Thyroid gland (tissue), 4 donors: ENCODE measurements around the gene MYLK3.

Experiments
- CTCF ChIP-seq, 6 experiments: fragments of 200-600 bp in 3 of 6; fragments of 450-650 bp in 3 of 6; sonication (generic) in 3 of 6; IDR thresholded peaks; one replicate each; pipeline ENCODE4 v1.5.1; 2016 to 2019; ENCODE audit warnings: antibody characterized with exemption in 6 of 6, mild to moderate bottlenecking in 2 of 6, inconsistent platforms in 1 of 6, moderate library complexity in 1 of 6
- POLR2A ChIP-seq, 2 donors: fragments of 450-650 bp; IDR thresholded peaks; one replicate each; pipeline ENCODE4 v1.6.1; 2017; ENCODE audit warnings: antibody characterized with exemption in 2 of 2, mild to moderate bottlenecking in 2 of 2, moderate library complexity in 1 of 2

- TF ChIP-seq POLR2A (IDR thresholded peaks at IDR 0.05) (no peak), CTCF (IDR thresholded peaks at IDR 0.05) (no peak)
Observed at GRCh38 chr16:46785076-46785845, 37.1 kb upstream of the MYLK3 start.
